ENCODE measurements around the gene PRELID2.

Gene PRELID2

GRCh38 chr5:145793574-145793973 lies 41.6 kb downstream of the PRELID2 start:
- no peak for ATAC-seq

- no peak for ATAC-seq
These were observed 42.3 kb downstream of the PRELID2 start for GRCh38 chr5:145792840-145793239.

- no peak for ATAC-seq
These were observed 43.3 kb downstream of the PRELID2 start for GRCh38 chr5:145791866-145792265.

- ATAC-seq, result no peak
These were observed 47.1 kb downstream of the PRELID2 start for GRCh38 chr5:145787996-145788395.

GRCh38 chr5:145787507-145787906 lies 47.6 kb downstream of the PRELID2 start:
- ATAC-seq, result no peak

GRCh38 chr5:145787001-145787400 lies 48.1 kb downstream of the PRELID2 start:
- no peak for ATAC-seq

GRCh38 chr5:145780982-145781381 lies 54.2 kb downstream of the PRELID2 start:
- no peak for ATAC-seq

- no peak for ATAC-seq
These were observed 56.8 kb downstream of the PRELID2 start for GRCh38 chr5:145778144-145778900.

- ATAC-seq, result no peak
These were observed 57.6 kb downstream of the PRELID2 start for GRCh38 chr5:145777445-145778063.

GRCh38 chr5:145776886-145777285 lies 58.3 kb downstream of the PRELID2 start:
- no peak for ATAC-seq

GRCh38 chr5:145775893-145776444 lies 59.2 kb downstream of the PRELID2 start:
- no peak for ATAC-seq

- no peak for ATAC-seq
These were observed 59.7 kb downstream of the PRELID2 start for GRCh38 chr5:145775411-145775810.

- ATAC-seq, result no peak
These were observed 60.7 kb downstream of the PRELID2 start for GRCh38 chr5:145774442-145774841.

- ATAC-seq, result no peak
These were observed 62.7 kb downstream of the PRELID2 start for GRCh38 chr5:145772466-145772865.

- ATAC-seq, result no peak
These were observed 66.3 kb downstream of the PRELID2 start for GRCh38 chr5:145768863-145769262.

GRCh38 chr5:145764325-145764724 lies 70.8 kb downstream of the PRELID2 start:
- ATAC-seq, result no peak

- no peak for ATAC-seq
These were observed 72.3 kb downstream of the PRELID2 start for GRCh38 chr5:145762833-145763232.

- no peak for ATAC-seq
These were observed 73.9 kb downstream of the PRELID2 start for GRCh38 chr5:145761254-145761653.

- no peak for ATAC-seq
These were observed 74.5 kb downstream of the PRELID2 start for GRCh38 chr5:145760660-145761059.

GRCh38 chr5:145752947-145753346 lies 82.2 kb downstream of the PRELID2 start:
- no peak for ATAC-seq

- ATAC-seq, result no peak
These were observed 82.6 kb downstream of the PRELID2 start for GRCh38 chr5:145752534-145752933.

GRCh38 chr5:145750199-145750598 lies 84.9 kb downstream of the PRELID2 start:
- ATAC-seq, result no peak

- no peak for ATAC-seq
These were observed 91.6 kb downstream of the PRELID2 start for GRCh38 chr5:145743396-145744061.

- ATAC-seq, result no peak
These were observed 95.3 kb downstream of the PRELID2 start for GRCh38 chr5:145739843-145740242.

Measured in activated CD4-positive, CD25-positive, alpha-beta regulatory T cell treated with anti-CD3 and anti-CD28 coated beads, Interleukin-2, amount 50 U/mL, for 24 hours (primary cell).